ENCODE measurements around the gene RAB38.

RAB38 gene

GRCh38 chr11:88174709-88175568 lies at the start of gene RAB38:
RAB38 (minus strand) TSS chr11:88175443; CDS start chr11:88175384, 59 bp downstream.
- DNase-seq: peak; percentile 34

- DNase-seq: no peak
These were observed 38.2 kb upstream of the RAB38 start for GRCh38 chr11:88213406-88213805.

- DNase-seq: no peak
These were observed 37.1 kb upstream of the RAB38 start for GRCh38 chr11:88212300-88212699.

DNA sequence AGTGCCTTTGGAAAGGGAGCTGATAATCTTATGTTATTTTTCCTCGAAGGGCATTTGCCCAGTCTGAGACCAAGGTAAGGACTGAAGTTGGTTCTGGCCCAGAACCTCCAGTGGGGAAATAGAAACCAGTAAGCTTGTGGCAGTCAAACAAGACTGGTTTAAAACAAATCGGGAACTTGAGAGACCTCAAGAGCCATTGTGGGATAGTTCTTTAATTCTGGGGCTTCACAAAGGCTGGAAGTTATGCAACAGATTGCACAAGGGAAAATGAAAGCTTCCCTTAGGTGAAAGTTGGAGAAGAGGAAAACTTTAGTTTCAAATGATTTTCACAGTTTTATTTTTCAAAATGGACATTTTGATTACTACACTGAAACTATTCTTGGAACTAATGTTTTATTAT lies 33.5 kb upstream of the RAB38 start:
- no peak for DNase-seq

DNA sequence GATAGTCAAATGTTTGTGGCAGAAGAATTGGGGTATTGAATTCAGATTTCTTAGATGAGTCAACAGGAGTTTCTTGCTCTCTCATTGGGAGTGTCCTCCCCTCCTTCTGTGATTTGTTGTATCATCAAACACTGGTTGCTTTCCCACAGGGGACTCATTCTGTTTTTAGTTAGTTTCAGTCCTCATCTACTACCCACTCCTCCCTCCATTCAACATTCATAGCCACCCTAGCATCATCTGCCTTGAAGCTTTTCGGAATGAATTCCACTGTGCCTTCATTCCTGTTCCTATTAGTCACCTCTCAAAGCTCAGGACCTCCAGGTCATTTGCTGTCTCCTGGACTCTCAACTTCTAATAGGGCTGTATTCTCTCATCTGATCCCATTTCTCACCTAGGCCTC lies 31.5 kb upstream of the RAB38 start:
- DNase-seq: no peak

DNA sequence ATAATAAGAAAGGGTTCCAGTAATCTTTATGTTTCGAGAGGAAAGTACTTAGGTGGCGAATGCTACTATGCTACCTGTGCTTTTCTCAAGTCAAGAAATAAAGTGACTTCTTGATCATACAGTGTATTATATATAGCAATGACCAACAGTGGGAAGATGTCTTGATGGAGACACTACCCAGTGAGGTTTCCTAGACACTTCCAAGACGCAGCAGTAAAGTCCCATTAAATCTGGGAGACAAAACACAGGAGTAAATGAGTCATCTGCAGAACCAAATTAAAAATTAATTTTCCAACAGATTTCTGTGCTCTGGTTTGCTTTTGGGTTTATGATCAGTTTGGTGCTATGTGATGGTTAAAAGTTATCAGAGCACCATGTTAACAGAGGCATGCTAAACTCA lies 29.1 kb upstream of the RAB38 start:
- no peak for DNase-seq

GRCh38 chr11:88203604-88204003 lies 28.4 kb upstream of the RAB38 start:
- no peak for DNase-seq

DNA sequence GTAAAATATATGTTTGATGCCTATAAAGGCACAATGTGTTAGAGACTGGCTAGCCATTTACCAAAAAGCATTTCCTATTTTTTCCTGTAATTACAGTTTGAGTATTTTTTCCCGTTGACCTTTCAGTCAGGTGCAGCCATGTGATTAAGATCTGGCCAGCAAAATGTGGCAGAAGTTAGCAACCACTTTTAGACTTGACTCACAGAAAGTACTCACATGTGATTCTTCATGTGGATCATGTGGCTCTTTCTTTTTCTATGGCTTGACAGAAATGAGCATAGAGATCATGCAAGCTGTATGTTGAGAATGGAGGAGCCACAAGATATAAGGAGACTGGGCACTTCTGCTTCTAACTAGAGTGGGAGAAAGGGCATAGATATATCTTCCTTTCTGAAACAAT lies 27.3 kb upstream of the RAB38 start:
- no peak for DNase-seq

DNA sequence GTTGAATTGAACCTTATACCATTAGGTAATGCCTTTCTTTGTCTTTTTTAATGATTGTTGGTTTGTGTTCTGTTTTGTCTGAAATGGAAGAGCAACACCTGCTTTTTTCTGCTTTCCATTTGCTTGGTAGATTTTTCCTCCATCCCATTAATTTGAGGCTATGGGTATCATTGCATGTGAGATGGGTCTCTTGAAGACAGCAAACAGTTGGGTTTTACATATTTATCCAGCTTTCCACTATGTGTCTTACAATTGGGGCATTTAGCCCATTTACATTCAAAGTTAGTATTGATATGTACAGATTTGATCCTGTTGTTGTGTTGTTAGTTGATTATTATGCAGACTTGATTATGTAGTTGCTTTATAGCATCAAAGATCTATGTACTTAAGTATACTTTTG lies 21.1 kb upstream of the RAB38 start:
- DNase-seq: no peak

- DNase-seq: no peak
These were observed 20.7 kb upstream of the RAB38 start for GRCh38 chr11:88195908-88196307.

- no peak for DNase-seq
These were observed 19.7 kb upstream of the RAB38 start for GRCh38 chr11:88194990-88195389.

DNA sequence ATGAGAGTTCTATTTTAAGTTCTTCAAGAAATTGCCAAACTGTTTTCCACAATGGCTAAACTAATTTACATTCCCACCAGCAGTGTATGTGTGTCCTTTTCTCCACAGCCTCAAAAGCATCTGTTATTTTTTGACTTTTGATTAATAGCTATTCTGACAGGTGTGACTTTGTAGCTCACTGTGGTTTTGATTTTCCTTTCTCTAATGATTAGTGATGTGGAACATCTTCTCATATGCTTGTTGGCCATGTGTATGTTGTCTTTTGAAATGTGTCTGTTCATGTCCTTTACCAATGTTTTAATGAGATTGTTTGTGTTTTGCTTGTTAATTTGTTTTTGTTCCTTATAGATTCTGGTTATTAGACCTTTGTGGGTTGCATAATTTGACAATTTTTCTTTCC lies 18.0 kb upstream of the RAB38 start:
- DNase-seq: no peak

GRCh38 chr11:88188932-88189253 lies 13.7 kb upstream of the RAB38 start:
- DNase-seq: no peak

DNA sequence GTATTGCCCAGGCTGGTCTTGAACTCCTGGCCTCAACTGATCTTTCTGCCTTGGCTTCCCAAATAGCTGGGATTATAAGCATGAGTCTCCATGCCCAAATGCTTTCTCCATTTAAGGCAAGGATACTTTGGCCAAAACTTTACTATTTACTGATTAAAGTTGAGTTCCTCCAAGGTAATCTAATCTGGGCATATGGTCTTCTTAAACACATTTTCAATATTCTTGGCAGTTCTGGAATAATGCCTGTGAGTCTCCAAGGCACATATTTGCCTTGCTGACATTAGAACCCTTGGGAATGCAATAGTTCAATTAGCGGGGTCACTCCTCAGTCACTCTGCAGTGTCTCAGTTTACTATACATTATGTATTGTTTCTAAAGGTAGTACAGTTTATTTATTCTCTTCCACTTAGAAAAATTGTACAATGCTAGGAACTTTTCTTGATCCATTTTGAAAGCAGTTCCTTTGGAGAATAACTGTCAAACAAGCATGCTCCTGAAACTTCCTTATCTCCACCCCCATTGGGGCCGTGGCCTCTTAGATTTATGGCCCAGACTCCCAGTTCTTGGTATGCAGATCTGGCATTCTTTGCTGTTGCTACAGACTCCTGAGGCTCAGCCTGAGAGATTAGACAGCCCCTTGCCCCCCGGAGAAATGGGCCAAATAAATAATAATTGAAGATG lies 13.1 kb upstream of the RAB38 start:
- no peak for DNase-seq

GRCh38 chr11:88183233-88183632 lies 8.0 kb upstream of the RAB38 start:
- no peak for DNase-seq

- DNase-seq: no peak
These were observed 6.5 kb upstream of the RAB38 start for GRCh38 chr11:88181776-88182175.

DNA sequence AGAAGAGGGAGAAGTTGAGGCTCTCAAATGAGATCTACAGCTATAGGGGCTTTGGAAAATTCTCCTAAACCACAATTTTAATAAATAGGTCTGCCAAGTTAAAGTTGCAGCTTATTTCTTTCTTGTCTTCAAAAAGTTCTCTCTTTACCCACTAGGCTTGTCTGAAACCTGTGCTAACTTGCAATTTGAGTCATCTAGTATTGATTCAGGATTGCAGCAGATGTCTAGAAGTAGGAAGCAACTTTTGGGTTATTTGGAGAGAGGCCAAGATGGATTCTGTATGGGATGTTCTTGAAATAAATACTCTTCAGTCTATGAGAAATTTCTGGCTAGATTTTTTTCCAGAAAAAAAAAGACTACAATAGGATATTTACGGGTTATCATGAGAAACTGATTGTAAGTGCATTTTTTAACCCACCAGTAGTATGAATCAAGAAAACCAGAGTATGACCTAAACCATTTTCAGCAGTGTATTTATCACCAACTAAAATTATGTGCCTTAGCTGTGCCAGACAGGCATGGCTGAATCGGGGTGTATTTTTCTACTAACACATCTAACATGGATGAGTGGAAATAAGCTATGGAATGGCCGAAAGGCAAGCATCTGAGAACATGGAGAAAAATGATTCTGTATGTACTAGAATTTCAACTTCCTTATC lies 4.9 kb upstream of the RAB38 start:
- DNase-seq: no peak

DNA sequence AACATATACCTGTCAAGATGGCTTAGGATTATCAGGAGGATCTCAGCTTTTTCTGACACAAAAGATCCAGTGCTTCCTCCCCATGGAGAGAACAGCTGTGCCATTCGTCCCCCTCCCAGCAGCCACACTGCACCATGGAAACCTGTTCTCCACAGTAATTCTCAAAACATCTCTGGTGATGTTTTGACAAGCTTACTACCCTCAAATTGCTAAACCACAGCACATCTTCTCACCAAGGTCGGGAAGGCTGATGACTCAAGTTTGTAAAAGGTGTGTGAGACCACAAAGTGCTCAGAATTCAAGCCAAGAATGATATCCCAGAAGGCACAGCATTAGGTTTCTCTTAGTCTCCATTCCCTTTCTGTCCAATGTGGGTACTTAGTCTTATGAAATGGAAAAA lies 3.9 kb upstream of the RAB38 start:
- no peak for DNase-seq

DNA sequence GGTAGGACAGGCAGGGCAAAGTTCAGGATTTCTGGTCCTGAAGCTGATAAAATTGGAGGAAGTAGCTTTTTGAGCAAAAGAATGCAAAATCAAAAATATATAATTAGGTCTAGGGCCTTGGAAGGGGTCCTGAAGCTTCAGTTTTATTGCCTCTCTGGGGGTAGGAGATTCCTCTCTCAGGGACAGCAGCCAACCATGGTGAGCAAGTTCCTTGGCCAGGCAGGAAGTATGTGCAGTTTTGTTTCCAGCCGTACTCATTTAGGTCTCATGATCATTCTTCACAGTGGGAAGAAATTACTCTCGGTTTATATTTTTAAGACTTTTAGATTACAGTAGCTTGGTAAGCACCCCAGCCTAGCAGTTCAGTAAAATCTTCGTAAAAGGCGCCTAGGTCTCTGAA lies 2.9 kb upstream of the RAB38 start:
- DNase-seq: no peak

DNA sequence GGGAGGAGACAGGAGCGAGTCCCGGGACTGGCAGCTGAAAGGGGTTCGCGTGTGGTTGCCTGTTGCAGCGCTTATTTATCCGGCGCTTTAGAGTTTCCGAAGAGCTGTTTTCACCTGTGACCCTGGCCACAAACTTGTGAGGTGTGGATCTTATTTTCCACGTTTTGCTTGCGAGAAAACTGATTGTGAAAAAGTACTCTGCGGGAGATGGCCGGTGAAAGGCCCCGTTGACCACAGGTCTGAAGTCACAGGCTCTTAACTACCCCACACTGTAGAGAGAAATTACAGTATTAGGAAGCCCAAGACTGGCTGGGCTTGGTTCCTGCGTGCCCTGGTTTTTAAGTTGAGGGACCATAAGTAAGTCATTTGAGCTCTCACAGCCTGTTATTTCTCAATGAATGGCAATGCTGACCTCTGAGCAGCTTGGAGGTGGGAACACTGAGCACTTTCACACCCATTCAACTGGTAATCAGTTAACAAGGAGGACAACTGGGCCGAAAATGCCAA lies 379 bp upstream of the RAB38 start:
- DNase-seq: no peak

DNA sequence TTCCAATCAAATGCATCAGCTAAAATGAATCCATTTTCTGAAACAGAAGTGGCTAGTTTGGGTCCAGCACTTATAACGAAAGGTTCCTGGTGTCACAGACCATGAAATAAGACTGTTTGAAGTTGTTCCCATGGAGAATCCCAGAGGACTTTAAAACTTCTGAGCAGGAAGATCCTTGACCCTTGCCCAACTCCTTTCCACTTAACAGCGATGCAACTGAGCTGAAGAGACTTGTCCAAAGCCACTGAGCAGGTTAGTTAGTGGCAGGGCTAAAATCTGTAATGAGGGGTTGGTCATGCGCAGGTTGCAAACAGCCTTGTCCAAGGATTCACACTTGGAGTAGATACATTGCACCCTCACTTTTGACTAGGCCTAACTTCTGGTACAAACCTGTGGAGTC lies 1.3 kb downstream of the RAB38 start:
- no peak for DNase-seq

DNA sequence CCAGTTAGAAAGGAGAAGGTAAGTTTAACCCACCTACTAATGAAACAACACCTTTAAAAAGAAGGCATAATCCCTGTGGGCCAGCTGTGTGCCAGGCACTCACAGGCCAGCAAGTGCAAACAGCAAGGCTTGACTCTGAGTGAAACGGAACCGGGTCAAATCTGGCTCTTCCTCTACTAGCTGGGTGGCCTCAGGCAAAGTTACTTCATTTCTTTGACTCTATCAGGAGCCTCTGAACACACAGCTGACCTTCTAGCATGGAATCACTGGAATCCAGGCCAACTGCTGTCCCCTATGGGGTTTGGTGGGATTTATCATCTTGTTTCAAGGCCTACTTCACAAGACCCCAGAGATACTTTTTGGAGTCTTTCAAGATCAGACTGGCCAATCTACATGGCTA lies 3.3 kb downstream of the RAB38 start:
- no peak for DNase-seq

GRCh38 chr11:88170673-88171072 lies 4.6 kb downstream of the RAB38 start:
- DNase-seq: no peak

GRCh38 chr11:88169881-88170280 lies 5.4 kb downstream of the RAB38 start:
- DNase-seq: no peak
